Fibroblast of skin of back (primary cell): Measurements from ENCODE around the gene SND1.
"Not testable (repeated sequence)": the region's sequence is repeated elsewhere in the genome, so short reads cannot be mapped to it uniquely, and the experiment has no call there.

ENCODE experiments used
- DNase-seq: peaks from one replicate; pipeline ENCODE4 v3.0.0-alpha.2; 2013

The SND1 gene

GRCh38 chr7:127653396-127653795 lies 1.4 kb downstream of the SND1 start:
- no peak for DNase-seq

- no peak for DNase-seq
These were observed 2.7 kb downstream of the SND1 start for GRCh38 chr7:127654404-127655394.

GRCh38 chr7:127655720-127656119 lies 3.7 kb downstream of the SND1 start:
- DNase-seq: no peak

- DNase-seq: no peak
These were observed 5.5 kb downstream of the SND1 start for GRCh38 chr7:127657500-127657899.

- DNase-seq: no peak
These were observed 7.1 kb downstream of the SND1 start for GRCh38 chr7:127658970-127659630.

GRCh38 chr7:127665922-127666321 lies 13.9 kb downstream of the SND1 start:
- no peak for DNase-seq

- peak; percentile 7 for DNase-seq
These were observed 14.6 kb downstream of the SND1 start for GRCh38 chr7:127666602-127667001.

GRCh38 chr7:127667017-127667670 lies 15.2 kb downstream of the SND1 start:
- DNase-seq: peak; percentile 85

- peak; percentile 75 for DNase-seq
These were observed 16.0 kb downstream of the SND1 start for GRCh38 chr7:127667759-127668530.

GRCh38 chr7:127671341-127671740 lies 19.3 kb downstream of the SND1 start:
- no peak for DNase-seq

GRCh38 chr7:127673902-127674301 lies 21.9 kb downstream of the SND1 start:
- no peak for DNase-seq

GRCh38 chr7:127674361-127674760 lies 22.4 kb downstream of the SND1 start:
- no peak for DNase-seq

- DNase-seq: not testable (repeated sequence)
These were observed 22.9 kb downstream of the SND1 start for GRCh38 chr7:127674923-127675322.

GRCh38 chr7:127675721-127676120 lies 23.7 kb downstream of the SND1 start:
- DNase-seq: no peak

- no peak for DNase-seq
These were observed 25.6 kb downstream of the SND1 start for GRCh38 chr7:127677433-127678230.

GRCh38 chr7:127678337-127678736 lies 26.3 kb downstream of the SND1 start:
- no peak for DNase-seq

- peak; percentile 58 for DNase-seq
These were observed 27.0 kb downstream of the SND1 start for GRCh38 chr7:127678947-127679346.

GRCh38 chr7:127680983-127681382 lies 29.0 kb downstream of the SND1 start:
- DNase-seq: no peak

GRCh38 chr7:127682140-127682539 lies 30.1 kb downstream of the SND1 start:
- DNase-seq: no peak

GRCh38 chr7:127683776-127684681 lies 32.0 kb downstream of the SND1 start:
- no peak for DNase-seq
